IMR-90 (cell line): Measurements from ENCODE around the gene ZMIZ1. TPM values are rescaled to one million over a fixed set of nuclear protein-coding genes. Genes with fewer than 3 reads are reported as not detected.
A peak's percentile ranks its signal among the peaks of the same experiment; 100 is the strongest.

Experiments
- ATAC-seq: fragments of 200-7000 bp; cut with Tn5 transposase; 2 replicates; pipeline ENCODE4 v1.9.1; 2020; ENCODE audit warnings: low read depth, mild to moderate bottlenecking, moderate library complexity
- BruUV-seq: library from RNA; stranded (reverse); fragments of 400-500 nt; replicated peaks from 2 replicates; lab custom pipeline; 2021; lab: Mats Ljungman, UMichigan
- CTCF ChIA-PET: fragments of 300-600 bp; formaldehyde crosslinking; extraction: SDS; loops from one replicate; lab custom pipeline; 2021; ENCODE audit warnings: antibody characterized with exemption; lab: Yijun Ruan, JAX
- POLR2A ChIA-PET: fragments of 300-600 bp; sonication (Branson Sonifier 250); formaldehyde crosslinking; loops from one replicate; lab custom pipeline; 2022; ENCODE audit warnings: antibody characterized with exemption; ENCODE audit not compliant: unreplicated experiment; lab: Charles Lee
- DNase-seq: peaks from one replicate; pipeline ENCODE4 v3.0.0; 2013
- H2AFZ ChIP-seq: replicated peaks from 2 replicates; pipeline ENCODE3; 2013; ENCODE audit warnings: low read length, mild to moderate bottlenecking; ENCODE audit not compliant: poor library complexity
- H2AK5ac ChIP-seq: 2 replicates; pipeline ENCODE4 v1.6.1; 2013; ENCODE audit warnings: low read depth, low read length, inconsistent platforms
- H2AK9ac ChIP-seq: replicated peaks from 2 replicates; pipeline ENCODE3; 2013; ENCODE audit warnings: mild to moderate bottlenecking, low read depth, low read length, moderate library complexity; ENCODE audit not compliant: poor library complexity
- H2BK120ac ChIP-seq: 2 replicates; pipeline ENCODE4 v1.6.1; 2013; ENCODE audit warnings: low read depth, low read length, inconsistent platforms
- H2BK15ac ChIP-seq: 3 replicates; pipeline ENCODE4 v1.6.1; 2013; ENCODE audit warnings: low read depth, low read length, inconsistent platforms
- H2BK20ac ChIP-seq: 2 replicates; pipeline ENCODE4 v1.6.1; 2013; ENCODE audit warnings: low read depth, mild to moderate bottlenecking, inconsistent platforms, low read length, moderate library complexity
- H2BK5ac ChIP-seq: 2 replicates; pipeline ENCODE4 v1.6.1; 2013; ENCODE audit warnings: mild to moderate bottlenecking, low read depth, low read length, inconsistent platforms; ENCODE audit not compliant: poor library complexity, severe bottlenecking
- H3K14ac ChIP-seq: replicated peaks from 2 replicates; pipeline ENCODE4 v1.6.1; 2013; ENCODE audit warnings: low read depth, low read length, inconsistent platforms
- H3K18ac ChIP-seq: 2 replicates; pipeline ENCODE4 v1.6.1; 2013; ENCODE audit warnings: low read depth, low read length, control low read depth
- H3K23ac ChIP-seq: 2 replicates; pipeline ENCODE4 v1.6.1; 2013; ENCODE audit warnings: low read depth, low read length, inconsistent platforms
- H3K27ac ChIP-seq: 2 replicates; pipeline ENCODE4 v1.5.1; 2013; ENCODE audit warnings: mild to moderate bottlenecking, control low read depth, low read length; ENCODE audit not compliant: insufficient read depth
- H3K27me3 ChIP-seq: 2 replicates; pipeline ENCODE4 v1.6.1; 2013; ENCODE audit warnings: low read length; ENCODE audit not compliant: control insufficient read depth, insufficient read depth
- H3K36me3 ChIP-seq: 2 replicates; pipeline ENCODE4 v1.6.1; 2013; ENCODE audit warnings: low read length, mixed read lengths; ENCODE audit not compliant: control insufficient read depth, insufficient read depth
- H3K4ac ChIP-seq: 2 replicates; pipeline ENCODE4 v1.6.1; 2013; ENCODE audit warnings: low read depth, low read length, inconsistent platforms
- H3K4me1 ChIP-seq: 2 replicates; pipeline ENCODE4 v1.6.1; 2013; ENCODE audit warnings: low read length, mixed read lengths; ENCODE audit not compliant: control insufficient read depth, insufficient read depth
- H3K4me2 ChIP-seq: 2 replicates; pipeline ENCODE4 v1.6.1; 2013; ENCODE audit warnings: low read depth, mild to moderate bottlenecking, control low read depth, low read length, moderate library complexity
- H3K4me3 ChIP-seq: 2 replicates; pipeline ENCODE4 v1.5.1; 2013; ENCODE audit warnings: low read depth, mild to moderate bottlenecking, control low read depth, low read length, moderate library complexity; ENCODE audit not compliant: insufficient read depth
- H3K56ac ChIP-seq: 2 replicates; pipeline ENCODE4 v1.6.1; 2013; ENCODE audit warnings: low read length, inconsistent platforms; ENCODE audit not compliant: insufficient read depth; ENCODE audit errors: extremely low read depth
- H3K79me1 ChIP-seq, 2 experiments: 2 replicates each; pipeline ENCODE4 v1.6.1; 2013; ENCODE audit warnings: low read length in 2 of 2, inconsistent platforms in 1 of 2, low read depth in 1 of 2
- H3K9ac ChIP-seq: 2 replicates; pipeline ENCODE4 v1.6.1; 2013; ENCODE audit warnings: low read depth, low read length, control low read depth
- H3K9me1 ChIP-seq: 2 replicates; pipeline ENCODE4 v1.6.1; 2013; ENCODE audit warnings: low read length, inconsistent platforms; ENCODE audit not compliant: insufficient read depth
- H3K9me3 ChIP-seq: 2 replicates; pipeline ENCODE4 v1.6.1; 2013; ENCODE audit warnings: low read length; ENCODE audit not compliant: control insufficient read depth, insufficient read depth
- H4K20me1 ChIP-seq: 2 replicates; pipeline ENCODE4 v1.6.1; 2013; ENCODE audit warnings: low read length, inconsistent platforms; ENCODE audit not compliant: insufficient read depth
- H4K5ac ChIP-seq: 2 replicates; pipeline ENCODE4 v1.6.1; 2013; ENCODE audit warnings: mild to moderate bottlenecking, low read depth, low read length, control low read depth
- H4K8ac ChIP-seq, 2 experiments: 2 replicates each; pipeline ENCODE4 v1.6.1; 2013; ENCODE audit warnings: low read depth in 2 of 2, low read length in 2 of 2, control low read depth in 1 of 2, inconsistent platforms in 1 of 2
- H4K91ac ChIP-seq: 2 replicates; pipeline ENCODE4 v1.6.1; 2013; ENCODE audit warnings: low read depth, low read length, inconsistent platforms; ENCODE audit not compliant: insufficient read depth
- BHLHE40 ChIP-seq: fragments of 150-350 bp; IDR thresholded peaks from 2 replicates; pipeline ENCODE4 v1.6.1; 2016; ENCODE audit warnings: mild to moderate bottlenecking, low read depth, low read length
- MAFK ChIP-seq: IDR thresholded peaks from 2 replicates; pipeline ENCODE4 v1.6.1; 2012; ENCODE audit warnings: low read depth, low read length, improper control_type of control experiment
- MAZ ChIP-seq: IDR thresholded peaks from 2 replicates; pipeline ENCODE4 v1.6.1; 2012; ENCODE audit warnings: low read depth, mild to moderate bottlenecking, low read length, improper control_type of control experiment, moderate library complexity, borderline replicate concordance
- MXI1 ChIP-seq: IDR thresholded peaks from 2 replicates; pipeline ENCODE4 v1.6.1; 2012; ENCODE audit warnings: low read depth, mild to moderate bottlenecking, low read length, moderate library complexity, borderline replicate concordance
- NFE2L2 ChIP-seq: fragments of 150-350 bp; IDR thresholded peaks from 2 replicates; pipeline ENCODE4 v1.6.1; 2016; ENCODE audit warnings: low read depth, mild to moderate bottlenecking, low read length
- POLR2A ChIP-seq: IDR thresholded peaks from 2 replicates; pipeline ENCODE4 v1.6.1; 2012; ENCODE audit warnings: mild to moderate bottlenecking, low read depth, low read length
- RAD21 ChIP-seq: IDR thresholded peaks from 2 replicates; pipeline ENCODE4 v1.6.1; 2012; ENCODE audit warnings: low read length, improper control_type of control experiment
- WGBS, 2 experiments: methylation state at CpG; one replicate each; pipeline versions ENCODE4 v1.1.5 to v1.1.7; 2013; ENCODE audit warnings: missing lambda C conversion rate in 2 of 2; ENCODE audit not compliant: insufficient read length in 1 of 2; ENCODE audit errors: extremely low coverage in 2 of 2; 5-methylcytosine and 5-hydroxymethylcytosine counted together
- dilution Hi-C: fragments of 300-500 bp; cut with HindIII; formaldehyde crosslinking; loops from one replicate; pipeline ENCODE4 v1.14.3; 2018; ENCODE audit warnings: low sequenced_read_pairs; ENCODE audit not compliant: unreplicated experiment
- in situ Hi-C: fragments of 300-500 bp; cut with MboI; formaldehyde crosslinking; loops from 3 replicates; pipeline ENCODE4 v1.14.3; 2019; ENCODE audit warnings: low sequenced_read_pairs, inconsistent platforms, mixed read lengths
- intact Hi-C: fragments of 100-400 bp; cut with micrococcal nuclease; formaldehyde crosslinking; loops from 2 replicates; pipeline ENCODE4 v1.10.0; 2022
- polyA plus RNA-seq, 3 experiments: library from polyadenylated mRNA; depleted of rRNA; stranded (reverse); fragments of >200 nt; gene quantifications; 2 replicates each; pipeline ENCODE4 v1.2.3, GENCODE V29; 2012; ENCODE audit warnings: low replicate concordance in 1 of 3
- total RNA-seq: library from RNA; depleted of rRNA; stranded (reverse); fragments of >200 nt; gene quantifications from 2 replicates; pipeline ENCODE4 v1.2.3, GENCODE V29; 2012

Gene ZMIZ1
- total and polyA plus RNA-seq, 2 of the 4 experiments (the other 2 are of a cell fraction), result 6.6 to 48.7 TPM

DNA sequence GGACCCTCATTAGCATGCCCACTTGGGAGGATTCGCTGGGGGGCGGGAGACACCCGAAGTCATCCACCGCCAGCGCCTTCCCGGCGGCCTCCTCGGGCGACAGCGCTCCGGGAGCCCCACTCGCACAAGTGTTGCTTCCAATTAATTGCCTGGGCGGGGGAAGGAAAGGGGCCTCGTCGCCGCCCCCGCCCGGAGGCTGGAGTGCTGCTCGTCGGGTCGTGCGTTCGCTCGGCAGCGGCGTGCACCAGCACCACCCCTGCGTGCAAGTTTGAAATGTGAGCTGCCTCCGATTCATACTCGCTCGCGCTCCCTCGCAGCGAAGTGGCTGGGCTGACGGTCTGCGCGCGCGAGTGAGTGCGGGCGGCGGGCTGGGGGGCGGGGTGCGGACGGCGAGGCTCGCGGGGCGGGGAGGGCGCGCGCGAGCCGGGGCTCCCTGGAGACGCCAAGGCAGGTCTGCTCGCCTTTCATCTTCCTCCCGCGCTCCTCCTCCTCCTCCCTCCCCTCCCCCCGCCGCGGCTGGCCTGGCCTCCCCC lies 173.9 kb downstream of the ZMIZ1 start:
- ATAC-seq (peak; percentile 73), DNase-seq (peak; percentile 87)
- H4K20me1 ChIP-seq, result peaks cover 87% of the 10 kb centered on the region
- peaks cover 6% of the 10 kb centered on the region for H3K36me3 ChIP-seq
- H4K5ac ChIP-seq, result no peak overlapping the region
- CTCF ChIA-PET, result no interaction called here
- intact Hi-C loops (no loop called here), dilution Hi-C loops (no loop called here), in situ Hi-C loops (no loop called here)
- no peaks in the 10 kb centered on the region for H3K27me3 ChIP-seq
- H2BK20ac ChIP-seq, result no peak overlapping the region
- H3K14ac ChIP-seq, result no peak overlapping the region
- 0 out of 2 replicates have a peak overlapping the region, but pooled peaks have one; percentile 26 for H3K4ac ChIP-seq
- peak overlapping the region; percentile 7; the same call in 1 of the 2 replicates for H3K4me3 ChIP-seq
- TF ChIP-seq MAFK, result no peak
- TF ChIP-seq BHLHE40, result peak; percentile 78; the same call in 1 of the 2 replicates
- TF ChIP-seq POLR2A, result peak; percentile 39; the same call in 1 of the 2 replicates
- peak; percentile 11; the same call in 1 of the 2 replicates for TF ChIP-seq RAD21
- peak; percentile 83; the same call in 1 of the 2 replicates for TF ChIP-seq MXI1
- no peak for TF ChIP-seq NFE2L2
- TF ChIP-seq MAZ, result peak; percentile 63; the same call in 1 of the 2 replicates
- H3K4me2 ChIP-seq, result peak overlapping the region; percentile 59
- peak overlapping the region; percentile 26; the same call in 1 of the 2 replicates for H3K27ac ChIP-seq
- H3K9me1 ChIP-seq, result peaks cover 60% of the 10 kb centered on the region
- peak overlapping the region; percentile 81 for H2AFZ ChIP-seq
- H2BK15ac ChIP-seq, result no peak overlapping the region
- no peak overlapping the region for H3K9ac ChIP-seq
- peaks cover 44 to 87% of the 10 kb centered on the region in 2 experiments for H3K79me1 ChIP-seq
- H2BK5ac ChIP-seq, result peak overlapping the region; percentile 57
- POLR2A ChIA-PET, result no interaction called here
- H3K18ac ChIP-seq, result no peak overlapping the region
- WGBS, 2 experiments, result 2% methylated on average over 19 of the region's 60 CpGs; no CpG with 5 or more reads in 1 of the 2 experiments
- no peak overlapping the region for H4K8ac ChIP-seq
- no peak overlapping the region for H2BK120ac ChIP-seq
- H2AK5ac ChIP-seq, result no peak overlapping the region
- BruUV-seq, result no TSS peak
- no peak overlapping the region for H3K23ac ChIP-seq
- peaks cover 52% of the 10 kb centered on the region for H3K4me1 ChIP-seq
- no peaks in the 10 kb centered on the region for H3K9me3 ChIP-seq
- peak overlapping the region; percentile 56 for H2AK9ac ChIP-seq
- no peak overlapping the region for H3K56ac ChIP-seq
- no peak overlapping the region; the same call in 1 of the 2 replicates for H4K91ac ChIP-seq
